NCI-H2107 (cell line): ENCODE data around the gene FCRLB.
A peak's percentile ranks its signal among the peaks of the same experiment; 100 is the strongest.
"Not testable (repeated sequence)": the region's sequence is repeated elsewhere in the genome, so short reads cannot be mapped to it uniquely, and the experiment has no call there.

ENCODE experiments used
- DNase-seq: peaks from one replicate; lab custom pipeline; 2025; lab: John Stamatoyannopoulos, UW

The FCRLB gene

DNA sequence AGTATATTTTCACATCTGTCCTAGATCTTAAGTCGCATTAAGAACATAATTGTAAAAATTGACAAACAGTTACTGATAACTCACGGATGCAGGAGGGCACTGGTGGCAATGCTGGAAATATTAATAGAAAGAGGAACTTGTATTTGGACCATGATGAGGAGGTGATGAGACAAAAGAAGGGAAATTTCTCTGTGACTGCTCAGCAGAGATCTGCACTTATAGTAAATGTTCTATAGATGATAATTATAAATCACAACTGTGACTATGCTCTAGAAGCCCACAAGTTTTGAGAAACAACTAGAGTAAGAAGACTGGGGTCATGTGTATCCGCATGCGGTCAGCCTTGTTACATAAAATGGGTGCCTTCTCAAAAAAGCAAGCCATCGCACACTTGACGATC, 19.6 kb downstream of the FCRLB start:
- DNase-seq = no peak

DNA sequence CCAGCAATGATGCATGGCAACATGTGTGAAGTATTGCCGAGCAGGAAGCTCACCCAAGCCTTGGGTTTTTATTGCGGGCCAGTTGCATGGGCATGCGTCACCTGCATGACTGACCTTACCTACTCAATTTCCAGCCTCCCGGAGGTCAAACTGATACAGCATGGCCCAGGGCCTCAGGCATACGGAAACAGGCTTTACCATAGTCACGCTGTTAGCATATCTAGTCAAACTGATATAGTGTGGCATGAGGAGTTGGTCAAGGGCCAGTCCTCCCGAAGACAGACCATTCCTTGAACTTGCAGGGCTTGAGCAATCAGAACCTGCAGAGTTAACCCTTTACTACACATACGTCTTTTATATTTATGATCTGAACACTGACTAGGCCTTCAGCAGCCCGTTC, 21.9 kb downstream of the FCRLB start:
- no peak for DNase-seq

DNA sequence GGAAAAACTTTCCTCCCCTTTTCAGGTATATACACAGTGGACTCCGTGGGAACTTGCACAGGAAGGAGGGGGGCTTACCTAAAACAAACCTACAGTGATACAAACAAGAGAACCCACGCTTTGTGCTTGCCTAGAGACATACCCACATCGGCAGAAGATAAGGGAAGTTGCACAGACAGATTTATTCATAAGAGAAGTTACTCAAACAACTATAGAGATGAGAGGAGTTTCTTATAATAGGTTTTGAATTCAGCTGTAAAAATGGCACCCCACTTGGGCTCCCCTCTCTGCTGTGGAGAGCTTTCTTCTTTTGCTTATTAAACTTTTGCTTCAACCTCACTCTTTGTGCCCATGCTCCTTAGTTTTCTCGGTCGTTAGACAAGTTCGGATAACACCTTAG, 26.5 kb downstream of the FCRLB start:
- no peak for DNase-seq

DNA sequence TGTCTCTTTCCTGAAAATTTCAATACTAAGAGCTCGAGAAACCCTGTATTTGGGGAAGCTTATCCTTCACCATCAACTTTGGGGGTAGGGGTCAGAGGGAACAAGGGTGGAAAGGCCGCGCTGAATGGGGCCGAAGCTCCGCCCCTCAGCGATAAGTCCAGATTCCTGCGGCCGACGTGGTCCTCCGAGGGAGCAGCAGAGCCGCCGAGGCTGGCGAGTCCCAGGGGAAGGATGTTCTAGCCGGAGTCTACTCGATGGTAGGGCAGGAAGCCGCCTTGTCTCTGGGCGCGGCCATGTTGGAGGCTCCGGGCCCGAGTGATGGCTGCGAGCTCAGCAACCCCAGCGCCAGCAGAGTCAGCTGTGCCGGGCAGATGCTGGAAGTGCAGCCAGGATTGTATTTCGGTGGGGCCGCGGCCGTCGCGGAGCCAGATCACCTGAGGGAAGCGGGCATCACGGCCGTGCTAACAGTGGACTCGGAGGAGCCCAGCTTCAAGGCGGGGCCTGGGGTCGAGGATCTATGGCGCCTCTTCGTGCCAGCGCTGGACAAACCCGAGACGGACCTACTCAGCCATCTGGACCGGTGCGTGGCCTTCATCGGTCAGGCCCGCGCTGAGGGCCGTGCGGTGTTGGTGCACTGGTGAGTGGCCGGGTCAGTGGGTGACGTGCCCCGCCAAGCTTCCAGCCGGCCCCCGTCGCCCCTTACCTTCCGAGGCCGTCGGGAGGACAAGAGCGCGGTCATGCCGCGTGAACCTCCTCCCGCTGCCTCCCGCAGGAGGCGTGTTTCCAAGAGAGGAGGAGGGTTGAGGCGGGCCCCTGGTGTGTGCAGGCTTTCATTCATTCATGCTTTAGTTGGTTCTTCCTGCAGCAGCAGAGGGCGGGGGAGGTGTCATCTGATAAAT, 28.4 kb downstream of the FCRLB start, which contains the start of gene DUSP12:
Gene DUSP12, plus strand, starts transcription at position 278 of the 899 bp plus-strand sequence. Its CDS starts 16 bp downstream, at position 294.
- peak; percentile 95 for DNase-seq

DNA sequence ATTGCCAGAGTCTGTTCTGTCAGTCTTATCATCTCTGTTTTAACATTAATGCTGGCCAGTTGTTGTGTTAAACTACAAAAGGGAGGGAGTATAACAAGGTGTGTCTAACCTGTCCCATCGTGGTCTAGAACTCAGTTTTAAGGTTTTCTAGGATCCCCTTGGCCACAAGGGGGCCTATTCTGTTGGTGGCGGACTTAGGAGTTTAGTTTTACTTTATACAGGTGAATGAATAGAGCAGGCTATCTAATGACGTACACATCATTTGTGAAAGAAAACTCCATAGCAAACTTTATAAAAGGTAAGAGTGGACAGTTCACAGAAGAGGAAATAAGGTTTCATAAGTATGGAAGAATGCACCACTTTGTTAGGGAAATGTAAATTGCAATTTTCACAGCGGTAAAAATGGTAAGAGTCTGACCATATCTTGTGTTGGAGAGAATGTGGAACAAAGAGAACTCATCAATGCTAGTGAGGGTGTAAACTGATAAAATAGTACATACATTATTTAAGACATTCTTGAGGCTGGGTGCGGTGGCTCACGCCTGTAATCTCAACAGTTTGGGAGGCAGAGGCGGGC, 42.3 kb downstream of the FCRLB start:
- DNase-seq = no peak

DNA sequence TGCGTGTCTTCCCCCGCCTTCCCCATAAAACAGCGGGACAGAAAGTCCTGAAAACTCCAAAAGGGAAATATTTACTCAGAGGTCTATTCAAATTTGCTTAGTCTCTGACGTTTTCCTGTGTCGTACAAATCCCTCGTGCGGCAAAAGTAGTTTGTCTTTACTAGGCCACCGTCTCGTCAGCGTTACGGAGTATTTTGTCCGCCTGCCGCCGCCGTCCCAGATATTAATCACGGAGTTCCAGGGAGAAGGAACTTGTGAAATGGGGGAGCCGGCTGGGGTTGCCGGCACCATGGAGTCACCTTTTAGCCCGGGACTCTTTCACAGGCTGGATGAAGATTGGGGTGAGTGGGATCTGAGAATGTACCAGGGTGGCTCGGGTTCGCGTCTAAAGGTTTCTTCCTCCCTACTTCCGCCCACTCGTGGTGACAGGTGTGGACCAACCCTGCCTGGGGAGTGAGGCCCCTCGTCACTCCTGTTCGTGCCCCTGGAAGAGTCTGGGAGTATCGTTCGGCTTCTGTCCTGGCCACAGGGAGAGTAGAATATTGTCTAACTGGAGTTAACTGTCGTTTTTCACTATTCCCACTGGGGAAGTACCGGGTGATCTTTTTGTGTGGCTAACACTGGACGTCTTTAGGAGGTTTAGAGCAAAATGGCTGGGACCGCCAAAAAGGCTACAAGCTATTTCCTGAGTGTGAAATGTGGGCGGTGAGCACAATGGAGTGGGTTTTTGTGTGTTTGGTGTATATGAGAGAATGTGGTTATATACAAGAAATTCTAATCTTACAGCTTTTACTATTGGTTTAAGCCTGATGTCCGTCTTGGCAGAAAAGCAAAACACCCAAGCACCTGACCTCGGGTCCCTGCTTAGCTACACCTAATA, 45.0 kb downstream of the FCRLB start, which contains the start of gene ATF6:
Gene ATF6, plus strand, starts transcription at position 219 of the 880 bp plus-strand sequence. Its CDS starts 41 bp downstream, at position 260.
- DNase-seq = peak; percentile 91

DNA sequence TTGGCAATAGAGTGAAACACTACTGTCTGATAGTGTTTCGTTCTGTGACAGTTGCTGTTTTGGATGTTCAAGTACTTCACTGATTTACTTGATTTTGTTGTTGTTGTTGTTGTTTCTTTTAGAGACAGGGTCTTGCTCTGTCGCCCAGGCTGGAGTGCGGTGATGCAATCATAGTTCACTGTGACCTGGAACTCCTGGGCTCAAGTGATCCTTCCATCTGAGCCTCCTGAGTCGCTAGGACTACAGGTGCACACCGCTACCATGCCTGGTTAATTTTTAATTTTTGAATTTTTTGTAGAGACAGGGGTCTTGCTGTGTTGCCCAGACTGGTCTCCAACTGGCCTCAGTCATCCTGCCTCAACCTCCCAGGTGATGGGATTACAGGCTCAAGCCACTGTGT, 47.1 kb downstream of the FCRLB start:
- DNase-seq = no peak

DNA sequence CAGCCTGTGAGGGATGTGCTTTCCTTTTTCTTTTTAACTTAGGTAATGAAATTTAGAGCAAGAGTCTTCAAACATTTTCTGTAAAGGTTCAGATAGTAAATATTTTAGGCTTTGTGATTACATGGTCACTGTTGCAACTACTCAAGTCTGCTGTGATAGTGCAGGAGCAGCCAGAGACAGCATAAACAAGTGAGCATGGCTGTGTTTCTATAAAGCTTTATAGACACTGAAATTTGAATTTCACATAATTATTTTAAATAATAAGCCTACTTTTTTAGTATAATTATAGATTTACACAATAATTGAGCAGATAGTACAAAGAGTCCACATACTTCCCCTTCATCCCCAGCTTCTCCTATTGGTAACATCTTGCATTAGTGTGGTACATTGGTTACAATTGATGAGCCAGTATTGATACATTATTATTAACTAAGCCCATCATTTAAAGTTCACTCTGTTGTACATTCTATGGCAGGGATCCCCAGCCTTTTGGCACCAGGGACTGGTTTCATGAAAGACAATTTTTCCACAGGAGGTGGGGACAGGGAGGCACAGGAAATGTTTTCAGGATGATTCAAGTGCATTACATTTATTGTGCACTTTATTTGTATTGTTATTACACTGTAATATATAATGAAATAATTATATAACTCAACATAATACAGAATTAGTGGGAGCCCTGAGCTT, 47.8 kb downstream of the FCRLB start:
- DNase-seq = no peak

DNA sequence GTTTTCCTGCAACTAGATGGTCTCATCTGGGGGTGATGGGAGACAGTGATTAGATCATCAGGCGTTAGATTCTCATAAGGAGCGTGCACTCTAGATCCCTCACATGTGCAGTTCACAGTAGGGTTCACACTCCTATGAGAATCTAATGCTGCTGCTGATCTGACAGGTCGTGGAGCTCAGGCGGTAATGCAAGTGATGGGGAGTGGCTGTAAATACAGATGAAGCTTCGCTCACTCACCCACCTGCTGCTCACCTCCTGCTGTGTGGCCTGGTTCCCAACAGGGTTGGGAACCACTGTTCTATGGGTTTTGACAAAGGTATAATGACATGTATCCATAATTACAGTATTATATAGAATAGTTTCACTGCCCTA, 48.3 kb downstream of the FCRLB start:
- not testable (repeated sequence) for DNase-seq

DNA sequence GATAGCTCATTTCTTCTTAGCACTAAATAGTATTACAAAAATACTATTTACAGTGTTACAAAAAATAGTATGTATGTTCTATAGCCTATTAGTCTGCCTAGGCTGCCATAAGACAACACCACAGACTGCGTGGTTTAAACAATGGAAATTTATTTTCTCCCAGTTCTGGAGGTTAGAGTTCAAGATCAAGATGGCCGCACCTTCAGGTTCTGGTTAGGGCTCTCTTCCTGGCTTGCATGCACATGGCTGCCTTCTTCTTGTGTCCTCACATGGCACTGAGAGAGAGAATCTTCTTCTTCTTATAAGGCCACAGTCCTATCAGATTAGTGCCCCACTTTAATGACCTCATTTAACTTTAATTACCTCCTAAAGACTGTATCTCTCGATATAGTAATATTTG, 48.9 kb downstream of the FCRLB start:
- no peak for DNase-seq

DNA sequence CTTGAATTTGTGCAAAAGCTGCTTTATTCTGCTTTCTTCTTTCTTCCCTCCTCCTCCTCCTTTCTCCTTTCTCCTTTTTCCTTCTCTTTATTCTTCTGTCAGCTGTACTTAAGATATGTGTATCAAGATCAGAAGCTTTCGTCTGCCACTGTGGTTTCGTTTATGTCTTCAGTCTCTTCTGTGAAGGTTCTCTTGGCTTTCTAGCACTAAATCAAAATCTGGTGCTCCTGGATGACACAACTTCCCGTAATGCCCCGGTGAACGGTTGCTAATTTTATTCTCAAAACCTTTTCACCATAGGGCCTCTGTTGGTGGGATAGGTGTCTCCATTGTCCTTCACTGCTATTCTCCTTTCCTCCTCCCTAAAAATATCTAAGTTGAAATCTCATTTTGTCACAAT, 49.8 kb downstream of the FCRLB start:
- no peak for DNase-seq

DNA sequence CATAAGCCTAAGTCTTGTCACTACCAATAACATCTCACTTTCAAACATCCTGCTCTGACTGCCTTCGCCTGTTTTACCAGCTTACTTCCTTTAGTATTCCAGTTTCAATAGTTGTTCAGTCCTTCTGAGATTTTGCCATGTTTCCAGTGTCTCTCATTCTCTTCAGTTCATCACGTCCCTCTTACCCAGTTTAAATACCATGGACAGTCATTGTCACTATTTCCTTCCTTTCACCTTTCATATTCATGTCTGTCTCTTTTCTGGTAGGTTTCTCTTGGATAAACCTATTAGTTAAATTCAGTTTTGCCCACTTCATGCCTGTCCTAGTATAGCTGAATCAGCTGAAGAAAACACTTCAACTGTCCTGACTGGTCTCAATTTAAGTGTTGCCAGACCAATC, 50.6 kb downstream of the FCRLB start:
- no peak for DNase-seq

DNA sequence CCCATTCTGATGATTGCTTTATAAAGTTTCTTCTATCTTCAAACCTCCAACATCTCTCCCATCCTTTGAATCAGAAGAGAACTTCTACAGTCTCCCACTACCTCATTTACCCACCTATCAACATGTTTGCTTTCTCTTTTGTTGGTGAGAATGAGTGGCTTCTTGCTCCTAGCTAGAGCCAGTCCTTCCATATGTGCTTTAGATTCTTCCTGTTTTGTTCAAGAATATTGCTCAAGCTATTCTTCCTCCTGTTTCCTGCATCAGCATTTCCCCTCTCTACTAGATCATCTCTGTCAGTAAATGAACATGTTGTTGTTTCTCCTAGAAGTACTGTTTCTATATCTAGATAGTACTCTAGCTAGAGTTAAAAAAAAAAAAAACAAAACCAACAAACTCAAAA, 51.1 kb downstream of the FCRLB start:
- DNase-seq = no peak

DNA sequence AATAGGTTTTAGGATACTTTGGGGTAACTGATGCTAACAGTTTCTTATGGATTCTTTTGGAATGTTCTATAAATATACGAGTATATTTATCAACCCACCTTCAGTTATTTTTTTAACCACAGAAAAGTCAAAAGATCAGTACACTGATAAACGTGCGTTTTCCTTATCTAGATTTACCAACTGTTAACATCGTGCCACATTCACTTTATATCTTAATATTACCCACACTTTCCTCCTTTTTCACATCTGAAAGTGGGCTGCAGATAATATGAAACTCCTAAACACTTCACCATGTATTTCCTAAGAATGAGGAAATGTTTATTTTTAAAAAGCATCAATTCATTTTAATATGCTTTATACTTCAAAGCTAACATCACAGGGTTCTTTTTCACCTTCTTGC, 52.4 kb downstream of the FCRLB start:
- DNase-seq = no peak

DNA sequence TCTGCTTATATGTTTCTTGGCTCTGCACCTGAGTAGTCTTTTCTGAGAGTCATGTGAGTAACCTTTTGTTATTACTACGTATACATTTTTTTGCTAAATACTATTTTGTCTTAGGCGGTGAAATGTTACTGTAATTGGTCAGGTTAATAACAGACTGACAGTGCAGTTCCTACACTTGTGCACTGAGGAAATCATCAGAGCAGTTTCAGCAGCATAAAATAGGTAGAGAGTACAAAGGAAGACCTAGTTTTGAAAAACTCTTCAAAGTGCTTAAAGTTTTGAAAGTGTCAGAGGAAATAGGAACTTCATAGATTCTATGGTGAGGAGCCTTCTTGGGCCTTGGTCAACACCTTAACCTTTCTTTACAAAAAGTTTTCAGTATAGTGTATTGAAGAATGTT, 55.9 kb downstream of the FCRLB start:
- DNase-seq = no peak
